HepG2 (cell line): ENCODE measurements around the gene CD80. TPM values are rescaled to one million over a fixed set of nuclear protein-coding genes. Genes with fewer than 3 reads are reported as not detected.
A peak's percentile ranks its signal among the peaks of the same experiment; 100 is the strongest.

Experiments
- GFI1 ChIP-seq: sonication (generic); formaldehyde crosslinking; IDR thresholded peaks from 2 replicates; pipeline ENCODE4 v1.5.0; 2020; ENCODE audit warnings: missing genetic modification reagents, mild to moderate bottlenecking, borderline replicate concordance
- MXD3 ChIP-seq: IDR thresholded peaks from 2 replicates; pipeline ENCODE4 v1.6.1; 2016; ENCODE audit warnings: mild to moderate bottlenecking, missing biosample characterization, missing genetic modification reagents
- REL ChIP-seq: sonication (generic); formaldehyde crosslinking; conservative IDR thresholded peaks from 2 replicates; pipeline ENCODE4 v1.8.0; 2022; ENCODE audit warnings: mild to moderate bottlenecking, missing genetic modification reagents, moderate library complexity
- RERE ChIP-seq: IDR thresholded peaks from 2 replicates; pipeline ENCODE4 v1.6.1; 2016; ENCODE audit warnings: low read depth, missing genetic modification reagents, missing compliant biosample characterization
- SMARCE1 ChIP-seq: fragments of 450-650 bp; IDR thresholded peaks from 2 replicates; pipeline ENCODE4 v1.6.1; 2017; ENCODE audit warnings: borderline replicate concordance
- SNAPC4 ChIP-seq: sonication (generic); formaldehyde crosslinking; IDR thresholded peaks from 2 replicates; pipeline ENCODE4 v1.4.0; 2020; ENCODE audit warnings: mild to moderate bottlenecking, missing genetic modification reagents
- ZFY ChIP-seq: sonication (generic); formaldehyde crosslinking; IDR thresholded peaks from 2 replicates; pipeline ENCODE4 v1.4.0; 2020; ENCODE audit warnings: missing genetic modification reagents
- ZNF264 ChIP-seq: sonication (generic); formaldehyde crosslinking; IDR thresholded peaks from 2 replicates; pipeline ENCODE4 v1.4.0; 2020; ENCODE audit warnings: missing genetic modification reagents
- ZNF414 ChIP-seq: sonication (generic); formaldehyde crosslinking; IDR thresholded peaks from 2 replicates; pipeline ENCODE4 v1.5.0; 2020; ENCODE audit warnings: missing genetic modification reagents
- ZNF576 ChIP-seq: sonication (generic); formaldehyde crosslinking; IDR thresholded peaks from 2 replicates; pipeline ENCODE4 v1.4.0; 2020; ENCODE audit warnings: mild to moderate bottlenecking, missing genetic modification reagents
- ZNF687 ChIP-seq: sonication (generic); formaldehyde crosslinking; IDR thresholded peaks from 2 replicates; pipeline ENCODE4 v1.5.1; 2020; ENCODE audit warnings: mild to moderate bottlenecking, missing genetic modification reagents, moderate library complexity
- polyA plus RNA-seq, 8 experiments: library from polyadenylated mRNA; depleted of rRNA in 3 of 8; stranded (reverse) in 7 of 8; unstranded in 1 of 8; fragments of >200 nt; fragmentation: Illumina TruSeq in 4 of 8; extraction: Trizol in 4 of 8; gene quantifications; 2 replicates each; pipeline versions ENCODE4 v1.2.1 to v1.2.3, GENCODE V29; 2011 to 2016; ENCODE audit warnings: low read depth in 4 of 8, missing spikeins in 1 of 8, mixed read lengths in 1 of 8; ENCODE audit not compliant: insufficient read depth in 1 of 8
- total RNA-seq, 5 experiments: library from RNA; depleted of rRNA; stranded (reverse); fragments of >200 nt; fragmentation: Illumina TruSeq; extraction: Trizol; gene quantifications; 2 replicates each; pipeline ENCODE4 v1.2.3, GENCODE V29; 2016; ENCODE audit warnings: low read depth in 1 of 5

Gene CD80
- total and polyA plus RNA-seq, 2 of the 13 experiments (the other 11 are each of a cell fraction or from before 2014, with no cell fraction given) = not detected

- TF ChIP-seq RERE (CRISPR knock-in tag) (peak; percentile 49; the same call in 1 of the 2 replicates), SNAPC4 (peak; percentile 47; the same call in 1 of the 2 replicates), REL (peak; percentile 78; the same call in 1 of the 2 replicates), SMARCE1 (no peak), MXD3 (CRISPR knock-in tag) (peak; percentile 63; the same call in 1 of the 2 replicates), GFI1 (CRISPR knock-in tag) (no peak), ZNF264 (CRISPR knock-in tag) (0 out of 2 replicates have a peak, but pooled peaks have one; percentile 36), ZNF414 (CRISPR knock-in tag) (no peak), ZFY (peak; percentile 93), ZNF576 (CRISPR knock-in tag) (no peak), ZNF687 (CRISPR knock-in tag) (peak; percentile 90)
Measured at GRCh38 chr3:119498186-119499011, 61.0 kb downstream of the CD80 start, which contains the start of gene TIMMDC1 (continued).
